C4-2B (cell line): ENCODE data around the gene CFAP97.

Source experiments
- H3K27ac ChIP-seq: fragments of 450-650 bp; 2 replicates; pipeline ENCODE4 v1.5.1; 2017
- CTCF ChIP-seq: fragments of 450-650 bp; conservative IDR thresholded peaks from 2 replicates; pipeline ENCODE4 v1.5.1; 2017; ENCODE audit warnings: mild to moderate bottlenecking
- ZFX ChIP-seq: fragments of 450-650 bp; IDR thresholded peaks from 2 replicates; pipeline ENCODE4 v1.6.1; 2017

CFAP97 gene

GRCh38 chr4:185221912-185222311 lies 18.1 kb upstream of the CFAP97 start:
- TF ChIP-seq CTCF (no peak), ZFX (no peak)
- H3K27ac ChIP-seq = no peak overlapping the region

- no peak for TF ChIP-seq ZFX
- no peak for TF ChIP-seq CTCF
- H3K27ac ChIP-seq = no peak overlapping the region
Measured at GRCh38 chr4:185221491-185221890, 17.7 kb upstream of the CFAP97 start.

GRCh38 chr4:185219551-185220344 lies 15.9 kb upstream of the CFAP97 start:
- no peak overlapping the region; the same call in 1 of the 2 replicates for H3K27ac ChIP-seq
- TF ChIP-seq ZFX (no peak), CTCF (no peak)

- TF ChIP-seq ZFX (no peak), CTCF (no peak)
- H3K27ac ChIP-seq = no peak overlapping the region
Measured at GRCh38 chr4:185218312-185218711, 14.5 kb upstream of the CFAP97 start.

- no peak overlapping the region for H3K27ac ChIP-seq
Measured at GRCh38 chr4:185217408-185217975, 13.7 kb upstream of the CFAP97 start.

GRCh38 chr4:185215261-185215660 lies 11.5 kb upstream of the CFAP97 start:
- TF ChIP-seq CTCF (no peak), ZFX (no peak)
- no peak overlapping the region for H3K27ac ChIP-seq

More at GRCh38 chr4:185217408-185217975, 13.7 kb upstream of the CFAP97 start:
- TF ChIP-seq ZFX = no peak
- TF ChIP-seq CTCF = no peak

- TF ChIP-seq CTCF (no peak), ZFX (no peak)
- no peak overlapping the region for H3K27ac ChIP-seq
Measured at GRCh38 chr4:185213877-185214276, 10.1 kb upstream of the CFAP97 start.
